ENCODE measurements around the gene PIGO. TPM values are rescaled to one million over a fixed set of nuclear protein-coding genes. Genes with fewer than 3 reads are reported as not detected.
A peak's percentile ranks its signal among the peaks of the same experiment; 100 is the strongest.

Gene PIGO
- total and polyA plus RNA-seq, 2 experiments from 2014 or later: 26.9 to 36.0 TPM

DNA sequence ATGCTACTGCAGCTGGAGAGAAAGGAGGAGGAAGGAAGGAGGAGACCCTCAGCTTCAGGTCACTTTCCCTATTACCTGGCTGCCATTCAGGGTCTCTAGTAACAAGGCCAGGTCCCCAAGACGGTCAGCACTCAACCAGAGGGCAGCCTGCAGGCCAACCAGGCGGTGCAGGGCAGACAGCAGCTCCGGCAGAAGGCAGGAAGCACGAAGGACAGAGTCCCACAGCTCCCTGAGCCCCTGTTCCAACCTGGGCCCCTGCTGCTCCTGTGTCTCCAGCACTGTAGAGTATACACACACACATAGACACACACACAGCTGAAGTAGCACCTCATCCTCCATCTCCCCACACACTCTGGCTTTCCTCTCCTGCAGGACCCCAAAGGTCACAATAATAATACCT, 18.3 kb downstream of the PIGO start:
- H3K27me3 ChIP-seq: no peaks in the 10 kb centered on the region
- DNase-seq (ENCODE audit: low read depth in 1 of 2, low spot score in 1 of 2): no peak
- no peaks in the 10 kb centered on the region for H3K9me3 ChIP-seq (ENCODE audit: low read depth)
- no peak overlapping the region for H3K4me3 ChIP-seq
- TF ChIP-seq CTCF (IDR thresholded peaks at IDR 0.05; ENCODE audit: low read depth, low read length): no peak
- H3K36me3 ChIP-seq: no peaks in the 10 kb centered on the region
- H3K4me1 ChIP-seq (ENCODE audit: low read depth): peaks cover 9% of the 10 kb centered on the region
- H3K27ac ChIP-seq: no peak overlapping the region

- Histone ChIP-seq H3K36me3 (no peaks in the 10 kb centered on the region), H3K27ac (no peak overlapping the region), H3K4me3 (no peak overlapping the region), H3K9me3 (ENCODE audit: low read depth) (no peaks in the 10 kb centered on the region), H3K4me1 (ENCODE audit: low read depth) (peaks cover 11% of the 10 kb centered on the region), H3K27me3 (no peaks in the 10 kb centered on the region)
- no peak for TF ChIP-seq CTCF (IDR thresholded peaks at IDR 0.05; ENCODE audit: low read depth, low read length)
- DNase-seq (ENCODE audit: low read depth in 1 of 2, low spot score in 1 of 2): no peak
These were observed 19.5 kb downstream of the PIGO start for GRCh38 chr9:35076848-35077247.

GRCh38 chr9:35075358-35075757, 21.0 kb downstream of the PIGO start:
- H3K4me3 ChIP-seq: no peak overlapping the region
- peaks cover 18% of the 10 kb centered on the region for H3K4me1 ChIP-seq (ENCODE audit: low read depth)
- TF ChIP-seq CTCF (IDR thresholded peaks at IDR 0.05; ENCODE audit: low read depth, low read length): no peak
- H3K27ac ChIP-seq: no peak overlapping the region
- no peaks in the 10 kb centered on the region for H3K36me3 ChIP-seq
- no peaks in the 10 kb centered on the region for H3K27me3 ChIP-seq
- no peaks in the 10 kb centered on the region for H3K9me3 ChIP-seq (ENCODE audit: low read depth)
- DNase-seq (ENCODE audit: low read depth in 1 of 2, low spot score in 1 of 2): no peak

GRCh38 chr9:35074791-35075190, 21.6 kb downstream of the PIGO start:
- no peaks in the 10 kb centered on the region for H3K36me3 ChIP-seq
- no peak overlapping the region for H3K4me3 ChIP-seq
- H3K9me3 ChIP-seq (ENCODE audit: low read depth): no peaks in the 10 kb centered on the region
- DNase-seq (ENCODE audit: low read depth in 1 of 2, low spot score in 1 of 2): no peak
- no peak for TF ChIP-seq CTCF (IDR thresholded peaks at IDR 0.05; ENCODE audit: low read depth, low read length)
- peaks cover 24% of the 10 kb centered on the region for H3K4me1 ChIP-seq (ENCODE audit: low read depth)
- H3K27me3 ChIP-seq: no peaks in the 10 kb centered on the region
- H3K27ac ChIP-seq: no peak overlapping the region

GRCh38 chr9:35074141-35074540, 22.2 kb downstream of the PIGO start:
- DNase-seq (ENCODE audit: low read depth in 1 of 2, low spot score in 1 of 2): no peak
- Histone ChIP-seq H3K27ac (no peak overlapping the region), H3K27me3 (no peaks in the 10 kb centered on the region), H3K9me3 (ENCODE audit: low read depth) (no peaks in the 10 kb centered on the region), H3K4me3 (no peak overlapping the region), H3K36me3 (no peaks in the 10 kb centered on the region), H3K4me1 (ENCODE audit: low read depth) (peaks cover 27% of the 10 kb centered on the region)
- no peak for TF ChIP-seq CTCF (IDR thresholded peaks at IDR 0.05; ENCODE audit: low read depth, low read length)

DNA sequence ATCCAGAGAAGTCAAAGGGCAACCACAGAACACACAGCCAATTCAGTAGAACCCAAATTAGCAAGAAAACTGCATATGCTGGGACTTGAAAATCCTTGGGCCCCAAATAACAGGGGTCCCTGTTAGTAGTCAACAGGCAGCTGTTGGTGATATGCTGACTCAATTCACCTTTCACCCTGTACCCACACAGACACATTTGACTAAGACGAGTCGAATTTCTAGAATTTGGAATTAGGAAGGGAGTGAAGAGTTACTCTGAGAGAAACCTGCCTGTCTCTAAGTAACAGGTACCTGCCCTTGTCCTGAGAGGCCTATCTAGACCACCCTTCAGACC, 23.1 kb downstream of the PIGO start:
- TF ChIP-seq CTCF (IDR thresholded peaks at IDR 0.05; ENCODE audit: low read depth, low read length): no peak

More for the DNA sequence above, 23.1 kb downstream of the PIGO start:
- Histone ChIP-seq H3K4me3 (no peak overlapping the region), H3K36me3 (no peaks in the 10 kb centered on the region), H3K9me3 (ENCODE audit: low read depth) (no peaks in the 10 kb centered on the region), H3K4me1 (ENCODE audit: low read depth) (peaks cover 19% of the 10 kb centered on the region), H3K27ac (peak overlapping the region; percentile 95), H3K27me3 (no peaks in the 10 kb centered on the region)
- no peak for DNase-seq (ENCODE audit: low read depth in 1 of 2, low spot score in 1 of 2)
